Mesodermal cell (in vitro differentiated cells): ENCODE results near the gene PPP2R2B.

ENCODE experiments used
- H3K27ac ChIP-seq: 2 replicates; pipeline ENCODE4 v1.7.0; 2013; ENCODE audit warnings: mild to moderate bottlenecking, low read depth, low read length, moderate library complexity; ENCODE audit not compliant: severe bottlenecking
- H3K36me3 ChIP-seq: 2 replicates; pipeline ENCODE4 v1.7.1; 2013; ENCODE audit warnings: mild to moderate bottlenecking, low read length, moderate library complexity; ENCODE audit not compliant: control insufficient read depth, insufficient read depth
- H3K4me1 ChIP-seq: one replicate; pipeline ENCODE4 v1.7.1; 2013; ENCODE audit warnings: mild to moderate bottlenecking, low read length; ENCODE audit not compliant: insufficient read depth, control insufficient read depth, poor library complexity, severe bottlenecking
- H3K4me3 ChIP-seq: 2 replicates; pipeline ENCODE4 v1.7.0; 2013; ENCODE audit warnings: low read length, control low read depth, mild to moderate bottlenecking; ENCODE audit not compliant: insufficient read depth, poor library complexity, severe bottlenecking; ENCODE audit errors: extremely low read depth
- H3K9me3 ChIP-seq: 2 replicates; pipeline ENCODE4 v1.7.1; 2013; ENCODE audit warnings: mild to moderate bottlenecking, low read length, moderate library complexity; ENCODE audit not compliant: control insufficient read depth
- WGBS, 2 experiments: methylation state at CpG; one replicate each; pipeline ENCODE4 v1.1.5; 2013; ENCODE audit warnings: missing lambda C conversion rate in 2 of 2; ENCODE audit not compliant: insufficient coverage in 2 of 2; 5-methylcytosine and 5-hydroxymethylcytosine counted together

Gene PPP2R2B

GRCh38 chr5:146799231-146799630 lies 79.3 kb downstream of the PPP2R2B start:
- no peaks in the 10 kb centered on the region for H3K36me3 ChIP-seq
- H3K27ac ChIP-seq: no peak overlapping the region
- H3K4me3 ChIP-seq: no peak overlapping the region
- H3K4me1 ChIP-seq: no peaks in the 10 kb centered on the region
- no peaks in the 10 kb centered on the region for H3K9me3 ChIP-seq
- WGBS, 2 experiments: 100% methylated on average over 1 of the region's 1 CpG; no CpG with 5 or more reads in 1 of the 2 experiments

DNA sequence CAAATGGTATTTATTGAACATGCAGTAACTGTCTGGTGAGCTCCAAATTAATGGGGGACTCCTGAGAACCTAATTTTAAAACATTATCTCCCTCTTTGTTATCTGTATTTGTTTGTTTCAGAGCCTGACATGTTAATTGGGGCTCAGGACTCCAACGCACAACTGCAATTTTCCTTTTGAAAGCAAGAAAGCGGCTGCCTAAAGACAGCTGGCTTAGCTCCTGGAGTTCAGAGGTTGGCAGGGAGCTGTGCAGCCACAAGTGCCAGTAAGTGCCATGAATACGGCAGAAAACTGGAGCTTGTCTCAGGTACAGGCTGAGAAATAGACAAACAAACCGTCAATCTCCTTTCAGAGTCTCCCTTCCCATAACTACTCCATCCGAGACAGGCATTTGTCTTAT lies 80.9 kb downstream of the PPP2R2B start:
- 70 to 71% methylated on average over 3 to 4 of the region's 5 CpGs for WGBS, 2 experiments
- no peak overlapping the region for H3K27ac ChIP-seq
- H3K4me3 ChIP-seq: no peak overlapping the region
- no peaks in the 10 kb centered on the region for H3K4me1 ChIP-seq
- no peaks in the 10 kb centered on the region for H3K36me3 ChIP-seq
- H3K9me3 ChIP-seq: no peaks in the 10 kb centered on the region

DNA sequence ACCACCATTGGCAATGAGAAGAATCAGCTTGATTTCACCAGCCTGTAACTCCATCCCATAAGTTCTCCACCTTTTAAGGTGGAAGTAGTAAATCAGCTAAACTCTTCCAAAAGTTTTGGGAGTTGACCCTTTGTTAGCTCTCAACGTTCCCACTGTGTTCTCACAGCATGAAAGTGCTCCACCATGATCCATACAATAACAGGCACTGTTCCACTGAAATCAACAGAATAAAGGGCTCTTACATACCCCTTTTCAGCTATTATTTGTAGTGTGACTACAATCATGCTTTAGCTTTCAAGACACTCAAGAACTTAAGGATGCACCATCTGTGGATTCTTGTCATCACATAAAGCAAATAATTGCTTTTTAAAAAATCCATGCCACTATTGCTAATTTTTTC lies 81.6 kb downstream of the PPP2R2B start:
- Histone ChIP-seq H3K4me3 (no peak overlapping the region), H3K27ac (no peak overlapping the region), H3K36me3 (no peaks in the 10 kb centered on the region), H3K4me1 (no peaks in the 10 kb centered on the region), H3K9me3 (no peaks in the 10 kb centered on the region)
- no CpG with 5 or more reads among the region's 1 CpG for WGBS, 2 experiments

DNA sequence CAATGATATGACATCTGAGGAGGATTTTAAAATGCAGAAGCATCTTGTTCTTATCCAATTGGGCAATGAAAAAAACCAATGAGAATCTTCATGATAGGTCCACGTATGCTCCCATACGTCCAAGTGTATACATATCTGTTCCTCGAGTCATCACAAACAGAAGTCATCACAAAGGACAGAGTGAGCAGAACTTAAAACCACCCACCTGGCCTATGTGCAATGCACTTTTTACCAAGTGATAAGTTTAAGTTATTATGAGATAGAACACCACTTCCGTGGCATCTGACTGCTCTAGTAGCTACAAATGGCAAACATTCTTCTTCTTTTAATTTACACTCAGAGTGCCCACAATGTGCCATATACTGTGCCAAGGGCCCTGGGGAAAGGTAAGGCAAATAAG lies 82.4 kb downstream of the PPP2R2B start:
- H3K4me3 ChIP-seq: no peak overlapping the region
- H3K9me3 ChIP-seq: no peaks in the 10 kb centered on the region
- WGBS, 2 experiments: 88 to 100% methylated on average over 3 of the region's 4 CpGs
- no peaks in the 10 kb centered on the region for H3K36me3 ChIP-seq
- no peak overlapping the region for H3K27ac ChIP-seq
- no peaks in the 10 kb centered on the region for H3K4me1 ChIP-seq

DNA sequence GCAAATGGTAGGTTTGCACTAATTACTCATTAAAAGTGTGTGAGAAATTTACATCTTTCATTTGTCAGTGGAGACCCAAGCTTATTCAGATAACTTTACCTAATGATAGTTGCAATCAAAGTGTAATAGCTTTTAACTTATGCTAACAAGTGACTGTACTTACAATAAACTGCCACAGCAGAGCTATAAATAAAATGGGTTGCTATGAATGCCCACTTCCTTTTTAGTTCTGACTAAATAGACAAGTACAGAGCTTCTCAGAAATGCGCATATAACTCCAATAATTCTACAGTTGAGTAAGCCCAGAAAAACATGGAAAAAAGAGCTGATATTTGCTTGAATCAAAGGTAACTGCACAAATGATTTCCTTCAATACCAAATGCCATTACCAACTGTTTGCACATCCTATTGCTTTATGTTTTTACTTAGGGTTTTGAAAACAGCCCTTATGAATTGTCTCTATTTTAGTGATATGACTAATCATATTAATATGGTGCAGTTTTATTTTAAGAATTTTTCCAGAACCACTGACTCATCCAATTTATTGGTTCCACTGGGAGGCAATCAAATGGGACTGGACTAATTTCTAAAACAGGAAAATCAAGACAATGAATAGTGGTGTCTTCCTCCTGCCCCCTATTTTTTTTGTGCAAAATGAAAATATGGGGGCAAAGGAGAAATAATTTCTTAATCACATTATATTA lies 84.1 kb downstream of the PPP2R2B start:
- Histone ChIP-seq H3K9me3 (no peaks in the 10 kb centered on the region), H3K27ac (no peak overlapping the region), H3K36me3 (no peaks in the 10 kb centered on the region), H3K4me3 (no peak overlapping the region), H3K4me1 (no peaks in the 10 kb centered on the region)
- no CpG with 5 or more reads among the region's 1 CpG for WGBS, 2 experiments

DNA sequence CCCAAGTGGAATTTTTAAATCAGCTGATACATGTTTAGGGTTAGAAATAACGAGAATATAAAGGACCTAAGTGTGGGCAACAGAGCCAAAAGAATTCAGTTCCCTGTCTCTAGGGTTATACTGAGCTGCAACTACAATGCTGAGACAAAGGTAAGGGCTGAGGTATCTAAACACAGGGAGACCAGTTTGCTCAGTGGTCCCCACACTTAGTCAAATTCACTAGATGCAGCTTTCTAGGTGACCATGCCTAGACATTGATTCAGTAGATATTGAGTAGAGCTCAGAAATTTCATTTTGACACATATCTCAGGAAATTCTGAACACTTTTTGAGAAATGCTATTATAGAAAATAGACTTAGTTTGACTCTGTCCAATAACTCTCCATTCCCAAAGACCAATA lies 84.8 kb downstream of the PPP2R2B start:
- Histone ChIP-seq H3K27ac (no peak overlapping the region), H3K36me3 (no peaks in the 10 kb centered on the region), H3K9me3 (no peaks in the 10 kb centered on the region), H3K4me1 (no peaks in the 10 kb centered on the region), H3K4me3 (no peak overlapping the region)
- 60 to 75% methylated on average over 1 of the region's 1 CpG for WGBS, 2 experiments

DNA sequence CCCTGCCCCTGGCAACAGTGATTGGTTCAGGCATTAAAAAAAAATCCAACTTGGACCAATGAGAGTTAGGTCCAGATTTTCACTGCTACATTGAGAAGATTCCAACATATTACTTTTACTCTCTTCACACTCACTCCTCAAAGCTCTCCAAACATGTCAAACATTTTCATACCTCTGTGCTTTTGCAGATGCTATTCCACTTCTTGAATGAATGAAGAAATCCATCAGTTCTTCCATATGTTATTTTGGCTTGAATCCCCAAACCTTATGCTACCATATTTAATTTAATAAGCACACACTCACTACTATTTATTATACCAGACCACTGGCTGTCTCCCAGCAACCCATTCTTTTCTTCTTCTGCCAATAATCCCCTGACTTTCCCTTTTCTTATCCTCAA lies 87.1 kb downstream of the PPP2R2B start:
- Histone ChIP-seq H3K27ac (no peak overlapping the region), H3K4me3 (no peak overlapping the region), H3K36me3 (no peaks in the 10 kb centered on the region), H3K4me1 (no peaks in the 10 kb centered on the region), H3K9me3 (no peaks in the 10 kb centered on the region)

GRCh38 chr5:146789712-146790653 lies 88.6 kb downstream of the PPP2R2B start:
- WGBS, 2 experiments: 43 to 44% methylated on average over 4 of the region's 6 CpGs
- no peak overlapping the region for H3K27ac ChIP-seq
- no peaks in the 10 kb centered on the region for H3K4me1 ChIP-seq
- H3K4me3 ChIP-seq: no peak overlapping the region
- H3K9me3 ChIP-seq: no peaks in the 10 kb centered on the region
- no peaks in the 10 kb centered on the region for H3K36me3 ChIP-seq

DNA sequence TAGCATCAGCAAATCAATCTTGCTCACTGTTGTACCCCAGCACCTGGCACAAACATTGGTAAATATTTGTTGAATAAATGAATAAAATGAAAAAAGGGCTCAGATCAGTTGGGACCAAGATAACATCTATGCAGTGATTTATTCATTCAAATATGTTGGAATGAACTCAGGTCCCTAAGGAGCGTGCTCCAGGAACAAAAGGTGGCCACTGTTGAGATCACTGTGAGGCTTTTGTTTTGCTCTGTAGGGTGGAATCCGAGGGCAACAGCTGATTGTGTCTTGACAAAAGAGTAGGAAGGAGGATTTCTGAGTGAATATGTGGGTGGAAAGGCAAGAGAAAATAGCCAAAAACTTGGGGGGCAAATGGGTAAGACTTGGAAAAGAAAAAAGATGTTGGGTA lies 89.7 kb downstream of the PPP2R2B start:
- WGBS, 2 experiments: 0 to 35% methylated on average over 1 to 2 of the region's 2 CpGs
- Histone ChIP-seq H3K36me3 (no peaks in the 10 kb centered on the region), H3K9me3 (no peaks in the 10 kb centered on the region), H3K4me3 (no peak overlapping the region), H3K4me1 (no peaks in the 10 kb centered on the region), H3K27ac (no peak overlapping the region)

GRCh38 chr5:146785065-146785464 lies 93.5 kb downstream of the PPP2R2B start:
- WGBS, 2 experiments: 41 to 76% methylated on average over 2 of the region's 3 CpGs

GRCh38 chr5:146781157-146781556 lies 97.4 kb downstream of the PPP2R2B start:
- no CpG with 5 or more reads among the region's 2 CpGs for WGBS, 2 experiments
- Histone ChIP-seq H3K27ac (no peak overlapping the region), H3K4me3 (no peak overlapping the region), H3K4me1 (peaks cover 6% of the 10 kb centered on the region), H3K36me3 (no peaks in the 10 kb centered on the region), H3K9me3 (no peaks in the 10 kb centered on the region)

More at GRCh38 chr5:146785065-146785464, 93.5 kb downstream of the PPP2R2B start:
- H3K9me3 ChIP-seq: no peaks in the 10 kb centered on the region
- H3K4me3 ChIP-seq: no peak overlapping the region
- no peak overlapping the region for H3K27ac ChIP-seq
- no peaks in the 10 kb centered on the region for H3K4me1 ChIP-seq
- no peaks in the 10 kb centered on the region for H3K36me3 ChIP-seq
